ENCODE data around the gene N4BP2.

- TF ChIP-seq EZH2phosphoT487 (IDR thresholded peaks at IDR 0.05; ENCODE audit: low read depth, severe bottlenecking, unreplicated experiment) (no peak), CTCF (IDR thresholded peaks at IDR 0.05; ENCODE audit: poor library complexity) (no peak)
Measured at GRCh38 chr4:40178672-40179071, 122.0 kb downstream of the N4BP2 start.

Measured in hepatocyte (in vitro differentiated cells).